ENCODE measurements around the gene CCR6. TPM values are rescaled to one million over a fixed set of nuclear protein-coding genes. Genes with fewer than 3 reads are reported as not detected.

The CCR6 gene
- total and polyA plus RNA-seq, 10 of the 15 experiments (the other 5 are each of a cell fraction or from before 2014, with no cell fraction given), result 2.2 to 7.6 (median 6.7) TPM

GRCh38 chr6:167165858-167166471, 43.1 kb downstream of the CCR6 start:
- no peaks in the 10 kb centered on the region for H3K36me3 ChIP-seq (ENCODE audit: control insufficient read depth in 2 of 2, insufficient read depth in 2 of 2, low read length in 1 of 2)
- H3K9ac ChIP-seq (ENCODE audit: control insufficient read depth, insufficient read depth, low read length), result no peak overlapping the region
- DNase-seq (ENCODE audit: low read depth, low spot score) (no peak), ATAC-seq (peak; percentile 71), FAIRE-seq (no peak)
- no peaks in the 10 kb centered on the region for H3K9me3 ChIP-seq (replicated peaks; ENCODE audit: control insufficient read depth, insufficient read depth, low read length)
- H3K27ac ChIP-seq (ENCODE audit: control insufficient read depth, insufficient read depth), result no peak overlapping the region
- in situ Hi-C loops (cut with MboI) (no loop called here), intact Hi-C loops (cut with micrococcal nuclease; ENCODE audit: unreplicated experiment) (no loop called here)
- RAD21 ChIA-PET (ENCODE audit: unreplicated experiment), result no interaction called here
- no peaks in the 10 kb centered on the region for H3K4me1 ChIP-seq (ENCODE audit: control insufficient read depth, insufficient read depth, low read length)
- no TSS peak for BruUV-seq (replicated peaks)
- no peaks in the 10 kb centered on the region for H3K27me3 ChIP-seq (replicated peaks in 1 of 2; ENCODE audit: control insufficient read depth in 2 of 2, insufficient read depth in 2 of 2, low read length in 1 of 2)
- no peak overlapping the region for H3K4me3 ChIP-seq
- CTCF ChIA-PET, result interaction anchor here (1.1 kb wide), 1 partner anchor 391 kb away, joined by 3 read pairs; no protein-coding TSS in a partner anchor
- H3K4me2 ChIP-seq (ENCODE audit: control insufficient read depth, insufficient read depth), result no peak overlapping the region
- H2AFZ ChIP-seq (ENCODE audit: control insufficient read depth, low read depth, low read length), result no peak overlapping the region
- SMC1A ChIA-PET (ENCODE audit: uncharacterized antibody, unreplicated experiment), result no interaction called here
- WGBS (ENCODE audit: insufficient coverage, insufficient replicate concordance, low lambda C conversion rate, missing lambda C conversion rate), result 45% methylated on average over 2 of the region's 2 CpGs
- POLR2A ChIA-PET, result interaction anchor here (1.1 kb wide), 1 partner anchor 13 kb away, joined by 3 read pairs; no protein-coding TSS in a partner anchor
- no peaks in the 10 kb centered on the region for H4K20me1 ChIP-seq (ENCODE audit: control insufficient read depth, insufficient read depth)
- H3K79me2 ChIP-seq (ENCODE audit: control insufficient read depth, insufficient read depth, low read length), result no peaks in the 10 kb centered on the region
- no peak for TF ChIP-seq RELA (IDR thresholded peaks at IDR 0.05; ENCODE audit: borderline replicate concordance, partially characterized antibody)
- no peak for TF ChIP-seq RELB (IDR thresholded peaks at IDR 0.05; ENCODE audit: low read depth)
- TF ChIP-seq MTA3 (IDR thresholded peaks at IDR 0.05; ENCODE audit: borderline replicate concordance, low read length), result no peak
- TF ChIP-seq SREBF1 (IDR thresholded peaks at IDR 0.05; ENCODE audit: low read length), result no peak
- no peak for TF ChIP-seq MAX (IDR thresholded peaks at IDR 0.05; ENCODE audit: low read depth, low read length)
- no peak for TF ChIP-seq HCFC1 (IDR thresholded peaks at IDR 0.05; ENCODE audit: low read length)
- no peak for TF ChIP-seq CHD4 (IDR thresholded peaks at IDR 0.05)
- no peak for TF ChIP-seq ZNF687 (IDR thresholded peaks at IDR 0.05)
- no peak for TF ChIP-seq NR2F1 (conservative IDR thresholded peaks at IDR 0.05)
- no peak for TF ChIP-seq SMC3 (IDR thresholded peaks at IDR 0.05; ENCODE audit: borderline replicate concordance, low read length)
- no peak for TF ChIP-seq RUNX3 (IDR thresholded peaks at IDR 0.05; ENCODE audit: low read length)
- no peak for TF ChIP-seq CBX5 (IDR thresholded peaks at IDR 0.05; ENCODE audit: low read depth)
- TF ChIP-seq EZH2 (IDR thresholded peaks at IDR 0.05; ENCODE audit: borderline replicate concordance, control insufficient read depth, low read depth, low read length), result no peak
- TF ChIP-seq SIX5 (IDR thresholded peaks at IDR 0.05; ENCODE audit: low read depth, low read length, severe bottlenecking), result no peak
- TF ChIP-seq NFYA (IDR thresholded peaks at IDR 0.05; ENCODE audit: borderline replicate concordance, low read depth, low read length), result no peak

All from GM12878 (cell line).